GM18873 (cell line): ENCODE measurements around the gene RNF43.

Experiments
- ATAC-seq: cut with Tn5 transposase; IDR thresholded peaks from one replicate; pipeline ENCODE4 v1.9.1; 2021; ENCODE audit warnings: mild to moderate bottlenecking, moderate library complexity, moderate number of reproducible peaks; ENCODE audit not compliant: unreplicated experiment, low FRiP score

Gene RNF43

GRCh38 chr17:58383892-58384462 lies 33.4 kb downstream of the RNF43 start:
- ATAC-seq, result no peak

GRCh38 chr17:58382872-58383242 lies 34.5 kb downstream of the RNF43 start:
- no peak for ATAC-seq

DNA sequence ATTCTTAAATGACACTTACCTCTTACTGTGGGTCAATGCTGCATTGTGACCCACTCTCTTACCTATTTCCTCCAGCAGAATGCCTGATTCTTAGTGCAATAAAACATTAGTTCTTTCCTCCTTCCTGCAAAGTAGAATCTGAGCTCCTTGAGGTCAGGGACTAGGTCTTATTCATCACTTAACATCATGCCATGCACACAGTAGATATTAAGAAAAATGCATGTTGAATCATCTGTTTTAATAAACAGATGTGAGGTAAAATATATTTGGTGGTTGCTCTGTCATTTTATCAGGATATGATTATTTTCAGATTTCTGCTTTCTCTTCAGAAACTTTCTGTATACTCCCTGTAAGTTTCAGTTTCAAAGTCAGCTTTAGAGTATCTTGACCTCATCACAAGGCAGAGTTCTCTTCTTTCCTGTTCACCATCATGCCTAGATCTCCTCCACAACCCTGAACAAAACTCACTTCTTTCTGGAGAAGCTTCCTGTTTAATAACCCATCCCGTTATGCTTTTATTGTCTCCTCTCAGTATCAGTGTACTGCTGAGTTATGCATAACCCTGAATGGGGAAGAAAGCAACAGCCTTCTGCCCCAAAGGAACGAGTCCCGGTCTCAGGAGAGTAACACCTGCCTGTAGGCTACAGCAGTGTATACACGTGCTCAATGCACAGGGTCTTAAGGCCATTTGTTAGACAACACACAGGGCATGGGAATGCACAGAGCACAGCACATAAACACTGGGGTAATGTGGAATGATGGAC lies 35.0 kb downstream of the RNF43 start:
- ATAC-seq, result no peak

GRCh38 chr17:58381124-58382035 lies 36.0 kb downstream of the RNF43 start:
- no peak for ATAC-seq

- no peak for ATAC-seq
Observed at GRCh38 chr17:58380207-58381123, 36.9 kb downstream of the RNF43 start.

DNA sequence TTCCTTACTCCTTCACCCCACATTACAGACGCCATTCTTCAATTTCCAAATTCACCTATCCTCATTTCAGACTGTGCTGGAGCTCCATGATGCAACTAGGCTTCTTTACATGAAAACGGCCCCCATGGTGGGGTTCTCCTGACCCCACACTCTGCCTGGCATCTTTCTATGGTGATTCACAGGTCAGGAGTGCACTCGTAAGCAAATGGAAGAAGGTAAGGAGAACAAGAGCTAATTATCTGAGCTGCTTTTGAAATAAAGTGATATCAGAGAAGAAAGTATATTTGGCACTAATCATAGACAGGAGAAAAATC lies 37.9 kb downstream of the RNF43 start:
- no peak for ATAC-seq

- no peak for ATAC-seq
Observed at GRCh38 chr17:58378733-58379510, 38.4 kb downstream of the RNF43 start.

DNA sequence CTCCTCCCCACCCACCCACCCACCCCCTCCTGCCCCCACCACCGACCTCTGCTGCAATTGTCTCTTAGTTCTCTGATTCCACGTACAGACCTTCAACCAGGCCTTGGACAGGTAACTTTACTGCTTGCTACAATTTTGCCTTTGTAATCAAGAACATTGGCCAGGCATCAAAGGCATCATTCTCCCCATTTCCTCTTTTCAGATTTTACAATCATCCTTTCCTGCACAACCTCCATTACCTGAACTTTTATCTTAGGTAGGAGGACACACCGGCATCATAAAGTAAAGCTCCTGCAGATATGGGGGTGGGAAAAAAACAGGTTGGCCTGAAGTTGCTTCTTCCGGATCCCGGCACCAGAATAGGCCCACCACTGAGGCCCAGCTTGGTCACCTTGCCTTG lies 39.7 kb downstream of the RNF43 start:
- ATAC-seq, result no peak

- no peak for ATAC-seq
Observed at GRCh38 chr17:58377093-58377601, 40.2 kb downstream of the RNF43 start.

DNA sequence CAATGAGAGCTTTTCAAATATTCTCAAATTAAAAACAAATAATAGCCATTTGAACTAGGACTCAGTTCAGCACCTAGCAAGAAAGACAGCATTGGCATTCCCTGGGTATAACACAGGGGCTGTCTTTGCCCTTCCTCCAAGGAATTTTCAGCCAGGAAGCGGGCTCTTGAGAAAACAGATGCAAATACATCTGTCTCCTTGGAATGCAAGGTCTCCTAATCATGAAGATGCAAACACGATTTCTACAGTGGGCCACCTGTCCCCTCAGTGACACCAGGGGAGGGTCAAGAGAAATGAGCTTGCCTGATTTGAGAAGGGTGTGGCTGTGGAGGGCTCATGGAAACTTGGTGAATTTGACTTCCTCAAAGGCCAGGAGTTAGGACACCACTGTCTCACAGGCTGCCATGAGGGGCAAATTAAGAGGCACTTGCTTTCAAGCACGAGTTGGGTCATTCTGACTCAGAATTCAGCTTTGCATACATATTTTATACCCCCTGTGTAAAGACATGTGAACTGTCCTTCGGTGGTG lies 40.8 kb downstream of the RNF43 start:
- no peak for ATAC-seq

DNA sequence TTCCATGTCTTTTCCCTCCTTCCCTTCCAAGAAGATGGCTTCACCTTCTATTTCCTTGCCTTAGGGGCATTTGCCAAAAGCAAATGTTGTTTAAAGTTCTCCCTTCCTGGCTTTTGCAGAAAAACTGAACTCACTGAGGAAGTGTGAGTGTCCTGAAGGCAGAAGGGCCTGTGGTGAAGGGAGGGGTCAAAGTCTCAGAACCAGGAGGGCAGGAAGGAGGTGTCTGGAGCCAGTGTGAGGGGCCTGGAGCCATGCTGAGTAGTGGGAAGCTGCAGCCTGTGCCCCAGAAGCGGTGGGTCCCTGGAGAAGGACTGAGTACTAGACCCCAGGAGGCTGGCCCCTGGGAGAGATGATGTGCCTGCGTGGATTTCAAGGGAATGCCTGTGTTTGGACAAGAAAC lies 41.5 kb downstream of the RNF43 start:
- ATAC-seq, result no peak

DNA sequence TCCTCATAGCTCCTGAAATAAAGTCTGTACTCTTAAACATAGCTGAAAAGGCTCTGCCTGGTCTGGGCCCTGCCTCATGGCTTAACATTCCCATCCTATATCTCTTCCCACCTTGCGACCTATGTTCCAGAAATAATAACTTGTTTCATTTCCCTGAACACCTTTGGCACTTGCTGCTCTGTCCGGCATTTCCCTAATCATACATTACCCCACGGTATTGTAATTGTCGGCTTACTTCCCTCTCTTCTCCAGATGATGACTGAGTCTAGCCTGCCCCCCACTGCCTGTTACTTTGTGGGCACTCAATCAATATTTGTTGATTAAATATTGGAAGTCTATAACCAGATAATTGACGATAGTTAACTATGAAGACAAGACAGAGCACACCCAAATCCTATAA lies 42.1 kb downstream of the RNF43 start:
- ATAC-seq, result no peak

DNA sequence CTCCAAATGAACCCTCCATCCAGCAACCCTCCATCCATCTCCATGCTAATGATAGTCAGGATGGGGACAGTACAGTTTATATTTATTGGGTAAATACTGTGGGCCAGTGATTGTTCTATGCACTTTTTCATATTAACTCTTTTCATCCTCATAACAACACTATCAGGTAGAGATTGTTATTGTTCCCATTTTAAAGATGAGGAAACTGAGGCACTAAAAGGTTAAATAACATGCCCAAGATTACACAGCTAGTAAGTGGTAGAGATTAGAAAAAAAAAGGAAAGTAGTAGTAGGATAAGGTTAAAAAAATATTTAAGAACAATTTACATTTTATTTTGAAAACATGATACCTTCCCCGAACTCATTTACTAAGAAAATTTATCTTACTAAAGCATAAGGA lies 43.4 kb downstream of the RNF43 start:
- ATAC-seq, result no peak

DNA sequence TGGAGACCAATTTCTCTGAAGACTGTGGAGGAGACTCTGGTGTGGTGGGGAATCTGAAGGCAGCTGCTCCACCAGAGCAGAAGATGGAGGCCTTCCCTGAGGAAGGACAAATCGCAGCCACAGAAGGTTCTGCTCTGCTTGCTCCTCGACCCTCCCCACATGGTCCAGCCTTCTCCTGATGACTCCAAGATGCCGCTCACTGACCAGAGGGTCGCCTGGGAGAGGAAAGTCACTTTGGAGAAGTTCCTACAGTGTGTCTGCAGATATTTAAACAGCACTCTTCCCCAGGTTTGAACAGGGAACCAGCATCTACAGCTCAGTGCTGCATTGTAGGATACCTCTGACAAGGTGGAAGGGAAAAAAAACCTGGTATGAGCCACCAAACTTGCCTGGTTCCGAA lies 44.3 kb downstream of the RNF43 start:
- no peak for ATAC-seq

- ATAC-seq, result no peak
Observed at GRCh38 chr17:58371300-58371950, 45.9 kb downstream of the RNF43 start.

DNA sequence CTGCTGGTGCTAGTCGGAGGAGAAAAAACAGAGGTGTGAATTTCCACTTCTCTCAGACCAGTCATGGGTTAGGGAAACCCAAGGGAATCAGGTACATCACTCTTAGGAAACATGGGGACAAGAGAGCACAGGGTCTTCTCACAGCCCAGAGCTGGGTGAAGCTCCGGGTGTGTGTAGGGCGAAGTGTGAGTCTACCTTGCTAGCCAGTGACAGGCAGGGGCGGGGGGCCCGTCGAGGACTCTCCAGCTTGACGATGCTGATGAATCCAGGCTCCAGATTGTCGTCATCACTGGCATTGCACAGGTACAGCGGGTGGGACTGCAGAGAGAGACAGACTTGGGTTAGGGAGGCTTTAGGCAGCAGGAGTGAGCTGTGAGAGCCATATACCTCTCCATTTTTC lies 46.6 kb downstream of the RNF43 start:
- ATAC-seq, result no peak

DNA sequence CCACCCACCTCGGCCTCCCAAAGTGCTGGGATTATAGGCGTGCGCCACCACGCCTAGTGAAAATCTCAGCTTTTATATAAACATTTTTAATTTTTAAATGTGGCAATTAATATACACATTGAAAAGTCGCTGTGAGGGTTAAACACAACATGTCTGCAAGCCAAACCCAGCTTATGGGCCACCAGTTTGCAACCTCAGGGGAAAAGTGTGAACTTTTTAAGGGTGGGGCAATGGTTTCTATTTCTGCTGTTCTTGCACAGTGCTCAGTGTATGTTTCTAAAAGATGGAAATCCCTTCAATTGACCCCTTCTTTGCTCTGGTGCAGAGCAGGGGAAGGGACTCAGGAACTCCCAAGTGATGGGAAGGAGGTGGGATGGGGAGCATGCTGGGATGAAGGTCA lies 47.0 kb downstream of the RNF43 start:
- ATAC-seq, result no peak

DNA sequence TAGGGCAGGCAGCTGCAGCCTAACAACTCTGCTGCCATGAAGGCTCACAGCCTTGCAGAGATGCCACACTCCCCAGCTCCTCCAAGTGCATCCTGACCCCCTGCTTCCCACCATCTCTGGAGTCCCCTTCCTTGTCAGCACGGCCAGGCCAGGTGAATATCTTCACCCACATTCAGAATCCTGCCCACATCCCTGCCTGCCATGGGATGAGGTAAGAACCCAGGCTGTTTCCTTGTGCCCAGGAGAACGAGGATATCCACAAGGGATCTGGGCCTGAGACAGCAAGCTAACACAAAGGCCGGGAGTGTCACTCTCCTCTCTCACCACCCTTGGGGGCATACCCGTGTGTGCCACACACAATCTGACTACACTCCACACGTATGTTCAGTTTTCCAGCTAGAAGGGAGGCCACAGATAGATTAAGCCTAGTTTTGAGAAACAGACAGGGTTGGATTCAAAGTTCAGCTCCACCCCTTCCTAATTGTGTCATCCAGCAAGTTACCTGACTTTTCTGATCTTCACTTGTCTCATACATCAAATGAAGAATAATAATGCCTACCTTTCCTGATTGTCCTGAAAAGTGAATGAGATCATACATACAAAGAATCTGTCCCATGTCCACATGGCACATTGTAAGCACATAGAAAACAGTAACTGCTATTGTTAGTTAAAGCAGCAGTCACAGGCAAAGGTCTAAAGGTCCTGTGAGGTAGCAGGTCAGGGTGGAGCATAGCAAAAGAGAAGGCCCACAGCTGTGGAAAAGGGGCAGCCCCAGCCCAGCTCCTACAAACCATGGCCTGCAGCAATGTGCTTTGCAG lies 47.9 kb downstream of the RNF43 start:
- ATAC-seq, result no peak
